ENCODE data around the gene MYH7.

GRCh38 chr14:23445773-23446172 lies 10.3 kb upstream of the MYH7 start:
- no peak for TF ChIP-seq CTCF (optimal IDR thresholded peaks at IDR 0.05 in 1 of 3, IDR thresholded peaks at IDR 0.05 in 1 of 3, conservative IDR thresholded peaks at IDR 0.05 in 1 of 3; ENCODE audit: extremely low read depth in 1 of 3, insufficient read depth in 2 of 3, low read length in 3 of 3)
- TF ChIP-seq EZH2 (IDR thresholded peaks at IDR 0.05; ENCODE audit: low read length), result no peak
